NK-92 (cell line): Measurements from ENCODE around the gene OGG1.
"Not testable (repeated sequence)": the region's sequence is repeated elsewhere in the genome, so short reads cannot be mapped to it uniquely, and the experiment has no call there.

ENCODE experiments used
- DNase-seq: peaks from one replicate; lab custom pipeline; 2025; ENCODE audit not compliant: unreplicated experiment; lab: John Stamatoyannopoulos, UW

OGG1 gene

GRCh38 chr3:9760779-9761505, 11.2 kb downstream of the OGG1 start:
- no peak for DNase-seq

- DNase-seq, result no peak
These were observed 12.2 kb downstream of the OGG1 start for GRCh38 chr3:9761919-9762318.

- DNase-seq, result no peak
These were observed 13.1 kb downstream of the OGG1 start for GRCh38 chr3:9762871-9763270.

- DNase-seq, result no peak
These were observed 16.1 kb downstream of the OGG1 start for GRCh38 chr3:9765865-9766264.

DNA sequence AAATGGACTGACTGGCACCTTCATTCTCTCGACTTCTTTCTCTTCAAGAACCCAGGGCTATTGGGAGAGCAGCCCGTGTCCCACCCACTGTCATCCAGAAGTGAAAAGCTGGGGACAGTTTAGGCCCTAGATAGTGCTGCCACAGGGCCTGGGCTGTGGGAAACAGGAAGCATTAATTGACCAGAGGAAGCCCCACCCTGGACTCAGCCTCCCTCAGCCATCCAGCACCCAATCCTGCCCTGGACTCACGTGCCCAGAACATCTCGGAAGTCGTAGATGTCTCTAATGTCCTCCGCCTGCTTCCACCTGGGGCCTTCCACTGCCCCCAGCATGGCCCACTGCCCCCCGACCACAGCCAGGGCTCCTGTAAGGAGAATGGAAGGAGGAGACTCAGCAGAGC, 17.7 kb downstream of the OGG1 start:
- DNase-seq, result no peak

DNA sequence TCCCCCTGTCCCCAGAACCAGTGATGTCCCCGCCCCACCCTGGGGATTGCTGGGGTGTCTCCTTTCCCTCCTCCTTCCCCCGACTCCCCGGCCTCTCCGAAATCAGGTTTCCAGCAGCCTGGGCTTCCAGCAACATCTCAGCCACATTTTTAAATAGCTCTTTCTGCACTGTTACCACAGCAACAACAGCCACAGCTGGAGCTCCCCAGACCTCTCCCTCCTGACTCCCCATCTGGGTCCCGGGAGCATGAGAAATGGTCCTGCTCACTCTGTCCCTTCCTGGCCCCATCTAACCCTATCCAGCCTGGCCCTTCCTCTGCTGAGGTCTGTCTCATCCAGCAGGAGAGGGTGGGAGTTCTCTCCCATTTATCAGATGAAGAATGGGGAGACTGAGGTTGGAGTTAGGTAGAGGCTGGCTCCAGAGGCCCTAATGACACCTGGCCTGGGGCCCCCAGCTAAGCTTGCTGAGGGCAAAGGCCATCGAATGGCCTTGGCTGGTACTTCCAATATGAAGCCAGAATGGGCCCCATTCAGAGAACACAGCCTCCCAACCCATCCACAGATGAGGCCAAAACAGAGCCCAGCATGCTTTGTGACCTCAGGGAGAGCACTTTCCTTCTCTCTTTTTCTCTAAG, 18.5 kb downstream of the OGG1 start:
- DNase-seq, result no peak

- DNase-seq, result no peak
These were observed 19.3 kb downstream of the OGG1 start for GRCh38 chr3:9769012-9769411.

DNA sequence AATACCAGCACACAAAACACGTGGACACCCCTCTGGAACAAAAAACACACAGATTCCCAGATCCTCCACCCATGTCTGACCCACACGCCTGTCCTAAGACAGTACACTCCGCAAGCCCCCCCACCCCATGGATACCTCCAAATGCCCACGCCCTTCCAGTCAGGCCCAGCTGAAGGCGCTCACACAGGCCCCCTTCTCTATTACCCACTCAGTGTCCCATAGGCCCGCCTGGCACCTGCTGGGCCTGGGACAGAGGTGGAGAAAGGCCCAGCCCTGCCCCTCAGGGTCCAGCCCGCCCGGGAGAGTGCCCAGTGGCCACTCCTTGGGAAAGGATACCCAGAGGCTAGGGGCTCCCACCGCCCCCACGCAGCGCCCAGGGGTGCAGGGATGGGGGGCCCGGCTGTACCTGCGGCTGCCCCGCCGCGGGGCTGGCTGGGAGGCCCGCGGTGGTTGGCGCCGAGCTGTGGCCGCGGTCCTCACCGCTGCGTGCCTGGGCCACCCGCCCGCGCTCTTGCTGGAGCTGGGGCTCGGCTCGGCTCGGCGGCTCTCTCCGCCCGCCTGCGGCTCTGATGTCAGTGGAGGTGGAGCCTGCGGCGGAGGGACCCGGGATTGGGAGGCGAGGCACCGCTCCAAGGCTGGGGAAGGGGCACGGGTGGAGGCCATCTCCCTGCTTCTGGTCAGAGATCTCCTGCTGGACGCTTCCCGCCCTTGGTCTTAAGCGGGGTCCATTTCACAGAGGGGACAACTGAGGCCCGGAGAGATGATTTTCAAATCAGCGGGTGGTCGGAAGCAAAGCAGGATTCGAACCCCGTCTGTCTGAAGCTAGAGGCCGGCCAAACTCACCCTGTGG, 19.9 kb downstream of the OGG1 start, which contains the start of gene CAMK1:
Gene CAMK1, minus strand, starts transcription at position 522 of the 850 bp plus-strand sequence. CDS start 2,198 bp downstream, outside the sequence.
- no peak for DNase-seq

DNA sequence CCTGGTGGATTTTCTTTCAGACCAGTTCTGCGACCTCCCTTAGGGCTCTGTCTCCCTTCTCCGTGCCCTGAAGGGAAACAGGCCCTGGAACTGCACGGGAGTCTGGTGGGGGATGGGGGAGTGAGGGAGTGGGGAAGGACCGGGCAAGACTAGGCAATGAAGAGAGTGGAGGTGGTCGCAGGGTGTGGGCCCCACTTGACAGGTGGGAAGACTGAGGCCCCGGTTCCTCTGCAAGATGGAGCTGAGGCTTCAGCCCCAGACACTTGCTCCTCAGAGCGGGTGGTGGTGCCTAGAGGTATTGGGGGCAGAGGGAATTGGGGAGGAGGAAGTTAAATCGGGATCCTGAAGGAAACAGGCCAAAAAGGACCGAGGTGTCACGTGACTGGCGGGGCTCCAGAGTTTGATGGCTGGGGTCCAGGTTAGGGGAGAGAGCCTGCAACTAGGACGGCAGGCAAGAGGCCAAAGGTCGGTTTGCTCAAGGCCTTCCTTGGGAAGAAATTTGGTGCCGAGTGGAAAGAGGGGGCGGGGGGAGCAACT, 20.6 kb downstream of the OGG1 start:
- DNase-seq, result no peak

- not testable (repeated sequence) for DNase-seq
These were observed 21.3 kb downstream of the OGG1 start for GRCh38 chr3:9771007-9771406.

GRCh38 chr3:9776896-9777693, 27.3 kb downstream of the OGG1 start:
- no peak for DNase-seq

DNA sequence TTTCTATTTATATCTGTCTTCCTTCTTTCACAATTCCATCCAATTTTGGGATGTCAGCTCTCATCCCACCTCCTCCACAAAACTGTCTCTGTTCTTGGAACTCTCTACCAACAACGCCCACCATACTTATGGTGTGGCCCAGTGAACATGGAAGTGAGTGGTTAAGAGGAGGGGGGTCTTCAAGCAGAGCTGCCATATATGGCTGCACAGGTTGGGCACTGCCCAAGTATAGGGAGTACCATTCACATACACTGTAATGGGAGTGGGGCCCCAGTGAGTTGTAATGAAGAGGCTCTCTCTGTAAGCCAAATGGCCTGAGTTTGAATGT, 27.9 kb downstream of the OGG1 start:
- no peak for DNase-seq

DNA sequence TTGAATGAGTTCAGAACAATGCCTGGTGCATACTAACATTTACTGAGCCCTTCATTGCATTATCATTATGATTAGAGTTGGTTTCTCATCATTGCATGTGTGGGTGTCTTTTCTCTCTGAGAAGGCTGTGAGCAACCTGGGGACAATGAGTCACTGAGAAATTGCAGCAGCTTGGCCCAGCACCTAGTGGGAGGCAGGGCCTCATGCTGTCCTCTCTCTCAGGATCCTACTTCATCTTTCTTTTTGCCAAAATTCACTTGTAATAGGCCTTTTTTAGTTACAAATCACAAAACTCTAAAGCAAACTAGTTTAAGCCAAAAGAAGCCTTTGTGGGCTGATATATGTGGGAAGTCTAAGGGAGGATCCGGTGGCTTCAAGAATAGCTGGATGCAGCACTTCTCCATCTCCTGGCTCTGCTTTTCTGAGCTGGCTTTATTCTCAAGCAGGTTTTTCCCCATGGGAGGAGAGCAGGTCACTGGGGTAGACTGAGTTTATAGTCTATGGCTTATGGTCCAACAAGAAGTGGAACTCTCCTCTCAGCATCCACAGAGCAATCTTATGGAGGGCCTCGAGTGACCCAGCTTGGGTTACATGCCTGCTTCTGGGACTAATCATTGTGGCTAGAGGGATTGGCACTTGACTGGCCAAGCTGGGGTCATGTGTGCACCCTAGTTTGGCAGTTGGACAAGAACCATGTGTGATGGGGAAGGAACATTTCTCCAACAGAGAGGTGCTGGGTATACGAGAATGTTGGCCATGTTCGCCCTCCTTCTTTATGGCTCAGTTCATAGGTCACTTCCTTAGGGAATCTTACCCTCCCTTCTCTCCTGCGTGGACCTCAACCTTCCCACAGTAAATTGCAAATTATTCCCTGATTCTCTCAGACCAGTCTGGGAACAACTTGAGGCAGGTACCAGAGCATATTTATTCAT, 28.7 kb downstream of the OGG1 start:
- DNase-seq, result no peak

DNA sequence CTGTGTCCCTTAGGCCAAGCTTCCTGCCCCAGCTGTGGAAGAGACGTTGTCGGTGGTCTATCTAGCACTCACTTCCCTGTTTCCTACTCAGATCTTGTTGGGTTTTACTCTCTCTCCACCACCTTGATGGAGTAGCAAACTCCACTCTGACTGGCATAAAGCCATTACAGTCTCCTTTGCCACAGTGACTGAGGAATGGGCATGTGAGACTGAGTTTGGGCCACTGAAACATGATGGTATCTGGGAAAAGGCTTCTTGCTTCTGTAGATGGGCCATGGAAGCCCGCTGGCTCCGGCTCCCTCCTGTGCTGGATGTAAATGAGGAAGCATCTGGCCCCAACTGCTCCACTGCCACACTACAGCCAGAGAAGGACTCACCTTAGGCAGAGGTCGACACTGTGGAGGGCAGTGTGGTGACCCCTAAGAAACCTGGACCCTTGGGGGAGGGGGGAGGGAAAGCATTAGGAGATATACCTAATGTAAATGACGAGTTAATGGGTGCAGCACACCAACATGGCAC, 29.4 kb downstream of the OGG1 start:
- DNase-seq, result no peak

DNA sequence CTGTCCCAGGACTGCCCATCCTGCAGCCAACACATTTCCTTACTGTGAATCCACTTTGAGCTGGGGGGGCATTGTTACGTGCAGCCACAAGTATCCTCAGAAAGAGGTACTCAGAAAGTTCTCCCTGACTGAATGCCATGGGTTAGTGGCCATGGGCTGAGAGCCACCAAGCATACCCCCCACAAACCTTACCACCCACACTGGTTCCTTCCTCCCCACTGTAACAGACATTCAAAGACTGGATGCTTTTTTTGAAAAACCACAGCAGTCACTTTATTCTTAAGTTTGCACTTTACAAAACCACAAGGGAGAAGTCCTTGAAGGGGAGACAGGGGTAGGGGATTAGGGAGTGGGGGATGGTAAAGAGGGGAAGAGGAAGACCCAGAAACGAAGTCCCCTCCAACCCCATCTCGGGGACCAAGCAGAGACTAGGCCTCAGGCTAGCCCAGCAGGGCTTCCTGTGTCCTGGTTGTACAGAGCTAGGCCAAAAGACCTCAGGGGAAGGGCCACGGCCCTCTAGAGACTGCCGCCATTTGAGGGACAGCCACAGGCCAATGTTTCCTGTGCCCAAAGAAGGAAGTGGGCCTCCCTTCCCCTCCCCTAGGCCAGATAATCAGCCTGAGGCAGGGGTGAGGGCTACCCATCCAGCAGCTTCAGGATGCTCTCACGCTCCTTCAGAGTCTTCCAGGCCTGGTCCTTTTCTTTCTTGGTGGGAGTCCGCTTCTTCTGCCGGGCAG, 30.1 kb downstream of the OGG1 start:
- no peak for DNase-seq

GRCh38 chr3:9780458-9780812, 30.7 kb downstream of the OGG1 start:
- DNase-seq, result no peak

- no peak for DNase-seq
These were observed 31.2 kb downstream of the OGG1 start for GRCh38 chr3:9780910-9781309.

- DNase-seq, result no peak
These were observed 31.8 kb downstream of the OGG1 start for GRCh38 chr3:9781551-9781950.
